ENCODE data around the gene POLR1A.

DNA sequence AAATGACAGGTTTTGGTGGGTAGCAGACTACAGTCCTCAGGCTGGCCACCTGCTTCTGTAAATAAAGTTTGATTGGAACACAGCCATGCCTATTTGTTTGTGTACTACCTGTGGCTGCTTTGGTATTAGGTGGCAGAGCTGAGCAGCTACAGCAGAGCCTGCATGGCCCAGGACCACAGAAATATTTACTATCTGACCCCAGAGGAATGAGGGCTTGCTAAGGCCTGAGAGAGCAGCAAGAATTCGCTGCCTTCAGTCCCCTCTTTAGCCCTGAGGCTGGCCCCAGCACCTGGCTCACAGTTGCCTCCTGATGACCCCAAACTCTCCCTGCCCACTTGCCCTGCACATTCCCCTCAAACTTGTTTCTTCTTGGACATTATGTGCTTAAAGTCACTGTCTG is 32.5 kb downstream of the POLR1A start:
- TF ChIP-seq, protein P1, sequence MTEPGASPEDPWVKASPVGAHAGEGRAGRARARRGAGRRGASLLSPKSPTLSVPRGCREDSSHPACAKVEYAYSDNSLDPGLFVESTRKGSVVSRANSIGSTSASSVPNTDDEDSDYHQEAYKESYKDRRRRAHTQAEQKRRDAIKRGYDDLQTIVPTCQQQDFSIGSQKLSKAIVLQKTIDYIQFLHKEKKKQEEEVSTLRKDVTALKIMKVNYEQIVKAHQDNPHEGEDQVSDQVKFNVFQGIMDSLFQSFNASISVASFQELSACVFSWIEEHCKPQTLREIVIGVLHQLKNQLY (CRISPR knock-in tag; IDR thresholded peaks at IDR 0.05) = no peak
- TF ChIP-seq, protein P2, sequence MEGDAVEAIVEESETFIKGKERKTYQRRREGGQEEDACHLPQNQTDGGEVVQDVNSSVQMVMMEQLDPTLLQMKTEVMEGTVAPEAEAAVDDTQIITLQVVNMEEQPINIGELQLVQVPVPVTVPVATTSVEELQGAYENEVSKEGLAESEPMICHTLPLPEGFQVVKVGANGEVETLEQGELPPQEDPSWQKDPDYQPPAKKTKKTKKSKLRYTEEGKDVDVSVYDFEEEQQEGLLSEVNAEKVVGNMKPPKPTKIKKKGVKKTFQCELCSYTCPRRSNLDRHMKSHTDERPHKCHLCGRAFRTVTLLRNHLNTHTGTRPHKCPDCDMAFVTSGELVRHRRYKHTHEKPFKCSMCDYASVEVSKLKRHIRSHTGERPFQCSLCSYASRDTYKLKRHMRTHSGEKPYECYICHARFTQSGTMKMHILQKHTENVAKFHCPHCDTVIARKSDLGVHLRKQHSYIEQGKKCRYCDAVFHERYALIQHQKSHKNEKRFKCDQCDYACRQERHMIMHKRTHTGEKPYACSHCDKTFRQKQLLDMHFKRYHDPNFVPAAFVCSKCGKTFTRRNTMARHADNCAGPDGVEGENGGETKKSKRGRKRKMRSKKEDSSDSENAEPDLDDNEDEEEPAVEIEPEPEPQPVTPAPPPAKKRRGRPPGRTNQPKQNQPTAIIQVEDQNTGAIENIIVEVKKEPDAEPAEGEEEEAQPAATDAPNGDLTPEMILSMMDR (CRISPR knock-in tag; IDR thresholded peaks at IDR 0.05) = no peak
- TF ChIP-seq JUND (CRISPR knock-in tag; IDR thresholded peaks at IDR 0.05) (no peak), MXD4 (CRISPR knock-in tag; IDR thresholded peaks at IDR 0.05) (no peak), ZNF143 (CRISPR knock-in tag; IDR thresholded peaks at IDR 0.05) (no peak), TCF12 (IDR thresholded peaks at IDR 0.05) (no peak), TCF12 (CRISPR knock-in tag; IDR thresholded peaks at IDR 0.05) (no peak), EP300 (IDR thresholded peaks at IDR 0.05; ENCODE audit: low read depth in 2 of 2, low read length in 2 of 2) (no peak), EP300 (CRISPR knock-in tag; IDR thresholded peaks at IDR 0.05; ENCODE audit: borderline replicate concordance) (no peak), ZBTB1 (CRISPR knock-in tag; IDR thresholded peaks at IDR 0.05; ENCODE audit: borderline replicate concordance) (no peak), POLR2A (IDR thresholded peaks at IDR 0.05; ENCODE audit: insufficient read depth in 1 of 2, low read depth in 2 of 2, low read length in 2 of 2) (no peak), ATF1 (CRISPR knock-in tag; IDR thresholded peaks at IDR 0.05) (no peak), ZNF83 (CRISPR knock-in tag; IDR thresholded peaks at IDR 0.05; ENCODE audit: borderline replicate concordance) (no peak), ZNF263 (CRISPR knock-in tag; IDR thresholded peaks at IDR 0.05) (no peak)
- TF ChIP-seq, protein P3, sequence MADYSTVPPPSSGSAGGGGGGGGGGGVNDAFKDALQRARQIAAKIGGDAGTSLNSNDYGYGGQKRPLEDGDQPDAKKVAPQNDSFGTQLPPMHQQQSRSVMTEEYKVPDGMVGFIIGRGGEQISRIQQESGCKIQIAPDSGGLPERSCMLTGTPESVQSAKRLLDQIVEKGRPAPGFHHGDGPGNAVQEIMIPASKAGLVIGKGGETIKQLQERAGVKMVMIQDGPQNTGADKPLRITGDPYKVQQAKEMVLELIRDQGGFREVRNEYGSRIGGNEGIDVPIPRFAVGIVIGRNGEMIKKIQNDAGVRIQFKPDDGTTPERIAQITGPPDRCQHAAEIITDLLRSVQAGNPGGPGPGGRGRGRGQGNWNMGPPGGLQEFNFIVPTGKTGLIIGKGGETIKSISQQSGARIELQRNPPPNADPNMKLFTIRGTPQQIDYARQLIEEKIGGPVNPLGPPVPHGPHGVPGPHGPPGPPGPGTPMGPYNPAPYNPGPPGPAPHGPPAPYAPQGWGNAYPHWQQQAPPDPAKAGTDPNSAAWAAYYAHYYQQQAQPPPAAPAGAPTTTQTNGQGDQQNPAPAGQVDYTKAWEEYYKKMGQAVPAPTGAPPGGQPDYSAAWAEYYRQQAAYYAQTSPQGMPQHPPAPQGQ (CRISPR knock-in tag; IDR thresholded peaks at IDR 0.05; ENCODE audit: borderline replicate concordance) = no peak
- TF ChIP-seq, protein P4, sequence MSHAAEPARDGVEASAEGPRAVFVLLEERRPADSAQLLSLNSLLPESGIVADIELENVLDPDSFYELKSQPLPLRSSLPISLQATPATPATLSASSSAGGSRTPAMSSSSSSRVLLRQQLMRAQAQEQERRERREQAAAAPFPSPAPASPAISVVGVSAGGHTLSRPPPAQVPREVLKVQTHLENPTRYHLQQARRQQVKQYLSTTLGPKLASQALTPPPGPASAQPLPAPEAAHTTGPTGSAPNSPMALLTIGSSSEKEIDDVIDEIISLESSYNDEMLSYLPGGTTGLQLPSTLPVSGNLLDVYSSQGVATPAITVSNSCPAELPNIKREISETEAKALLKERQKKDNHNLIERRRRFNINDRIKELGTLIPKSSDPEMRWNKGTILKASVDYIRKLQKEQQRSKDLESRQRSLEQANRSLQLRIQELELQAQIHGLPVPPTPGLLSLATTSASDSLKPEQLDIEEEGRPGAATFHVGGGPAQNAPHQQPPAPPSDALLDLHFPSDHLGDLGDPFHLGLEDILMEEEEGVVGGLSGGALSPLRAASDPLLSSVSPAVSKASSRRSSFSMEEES (CRISPR knock-in tag; IDR thresholded peaks at IDR 0.05) = no peak
